Measurements from ENCODE around the gene CSTB. TPM values are rescaled to one million over a fixed set of nuclear protein-coding genes. Genes with fewer than 3 reads are reported as not detected.

CSTB gene
- total RNA-seq, 4 donors from 2014 or later = 17.5 to 39.9 (median 27.9) TPM

DNA sequence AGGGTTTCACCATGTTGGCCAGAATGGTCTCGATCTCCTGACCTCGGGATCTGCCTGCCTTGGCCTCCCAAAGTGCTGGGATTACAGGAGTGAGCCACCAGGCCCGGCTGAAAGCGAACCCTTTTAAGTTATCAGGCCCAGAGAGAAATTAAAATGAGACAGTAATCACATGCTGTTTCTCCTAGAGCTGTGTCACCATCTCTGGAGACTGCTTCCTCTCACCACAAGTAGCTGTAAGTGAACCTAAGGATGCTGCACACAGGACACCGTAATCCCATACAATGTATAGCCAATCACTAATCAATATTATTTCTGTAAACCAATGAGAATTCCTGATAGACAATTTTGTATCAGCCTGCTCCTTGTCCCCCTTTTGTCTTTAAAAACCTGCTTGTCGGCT, 5.7 kb upstream of the CSTB start:
- H3K27ac ChIP-seq = peak overlapping the region; percentile 75
- DNase-seq (ENCODE audit: low spot score in 2 of 2) = no peak
- H3K4me3 ChIP-seq = no peak overlapping the region
- H3K9me3 ChIP-seq = no peaks in the 10 kb centered on the region
- H3K4me1 ChIP-seq = peaks cover 39% of the 10 kb centered on the region
- no peaks in the 10 kb centered on the region for H3K36me3 ChIP-seq
- H3K27me3 ChIP-seq = no peaks in the 10 kb centered on the region
- no peak for TF ChIP-seq POLR2A (IDR thresholded peaks at IDR 0.05)
- TF ChIP-seq CTCF (IDR thresholded peaks at IDR 0.05) = no peak
- TF ChIP-seq EP300 (IDR thresholded peaks at IDR 0.05) = no peak
- no peak for TF ChIP-seq POLR2AphosphoS5 (IDR thresholded peaks at IDR 0.05)
- WGBS = 97% methylated on average over 6 of the region's 6 CpGs

- Histone ChIP-seq H3K4me3 (no peak overlapping the region), H3K36me3 (no peaks in the 10 kb centered on the region), H3K27ac (no peak overlapping the region), H3K4me1 (peaks cover 48% of the 10 kb centered on the region), H3K27me3 (no peaks in the 10 kb centered on the region), H3K9me3 (no peaks in the 10 kb centered on the region)
- 84% methylated on average over 5 of the region's 5 CpGs for WGBS
- no peak for DNase-seq (ENCODE audit: low spot score in 2 of 2)
- TF ChIP-seq CTCF (IDR thresholded peaks at IDR 0.05) (no peak), POLR2AphosphoS5 (IDR thresholded peaks at IDR 0.05) (no peak), POLR2A (IDR thresholded peaks at IDR 0.05) (no peak), EP300 (IDR thresholded peaks at IDR 0.05) (no peak)
Observed at GRCh38 chr21:43779660-43780059, 3.6 kb upstream of the CSTB start.

GRCh38 chr21:43778469-43779335, 2.6 kb upstream of the CSTB start:
- H3K36me3 ChIP-seq = peaks cover 8% of the 10 kb centered on the region
- DNase-seq (ENCODE audit: low spot score in 2 of 2) = no peak
- peak overlapping the region; percentile 30 for H3K27ac ChIP-seq
- 50% methylated on average over 20 of the region's 20 CpGs for WGBS
- H3K27me3 ChIP-seq = no peaks in the 10 kb centered on the region
- TF ChIP-seq CTCF (IDR thresholded peaks at IDR 0.05) = no peak
- no peak for TF ChIP-seq POLR2A (IDR thresholded peaks at IDR 0.05)
- no peak for TF ChIP-seq POLR2AphosphoS5 (IDR thresholded peaks at IDR 0.05)
- TF ChIP-seq EP300 (IDR thresholded peaks at IDR 0.05) = no peak
- H3K4me3 ChIP-seq = no peak overlapping the region
- H3K9me3 ChIP-seq = no peaks in the 10 kb centered on the region
- H3K4me1 ChIP-seq = peaks cover 48% of the 10 kb centered on the region

DNA sequence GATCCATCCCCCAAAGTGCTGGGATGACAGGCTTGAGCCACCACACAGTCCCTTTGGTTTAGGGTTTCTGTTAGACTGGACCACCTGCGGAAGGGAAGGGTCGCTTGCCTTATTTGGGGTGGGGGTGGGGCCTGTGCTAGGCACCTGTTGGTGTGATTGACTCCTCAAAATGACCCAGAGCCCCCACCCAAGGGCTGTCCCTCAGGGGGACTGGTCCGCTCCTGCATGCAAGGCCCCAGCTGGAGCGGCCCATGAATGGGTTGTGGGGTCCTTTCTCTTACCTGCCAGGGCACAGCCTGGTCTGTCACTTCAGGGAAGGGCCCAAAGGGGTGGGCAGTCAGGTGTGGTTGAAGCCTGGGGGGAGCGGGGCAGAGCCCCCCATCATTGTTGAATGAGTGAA, 1.8 kb upstream of the CSTB start:
- TF ChIP-seq POLR2A (IDR thresholded peaks at IDR 0.05) (no peak), CTCF (IDR thresholded peaks at IDR 0.05) (no peak), POLR2AphosphoS5 (IDR thresholded peaks at IDR 0.05) (no peak), EP300 (IDR thresholded peaks at IDR 0.05) (no peak)
- WGBS = 93% methylated on average over 3 of the region's 5 CpGs
- no peaks in the 10 kb centered on the region for H3K27me3 ChIP-seq
- peaks cover 15% of the 10 kb centered on the region for H3K36me3 ChIP-seq
- no peak for DNase-seq (ENCODE audit: low spot score in 2 of 2)
- peak overlapping the region; percentile 15 for H3K27ac ChIP-seq
- no peak overlapping the region for H3K4me3 ChIP-seq
- no peaks in the 10 kb centered on the region for H3K9me3 ChIP-seq
- H3K4me1 ChIP-seq = peaks cover 41% of the 10 kb centered on the region

DNA sequence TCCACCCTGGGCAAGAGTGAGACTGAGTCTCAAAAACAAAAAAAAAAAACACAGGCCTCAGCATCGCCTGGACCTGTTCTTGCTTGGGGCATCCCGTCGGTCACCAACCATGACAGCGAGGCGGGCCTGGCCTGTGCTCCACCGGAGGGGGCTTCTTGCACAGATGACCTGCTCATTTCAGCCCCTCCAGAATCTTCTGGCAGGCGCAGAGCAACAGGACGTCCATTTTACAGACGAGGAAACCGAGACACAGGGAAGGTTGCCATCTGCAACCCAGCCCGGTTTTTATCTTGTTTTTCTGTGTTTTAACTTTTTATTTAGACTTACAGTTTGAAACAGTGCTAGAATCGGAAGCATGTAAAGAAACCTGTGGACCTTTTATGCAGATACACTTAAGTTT, 918 bp downstream of the CSTB start:
- Histone ChIP-seq H3K27ac (peak overlapping the region; percentile 99), H3K4me3 (peak overlapping the region; percentile 91), H3K9me3 (no peaks in the 10 kb centered on the region), H3K36me3 (peaks cover 20% of the 10 kb centered on the region), H3K4me1 (peaks cover 21% of the 10 kb centered on the region), H3K27me3 (no peaks in the 10 kb centered on the region)
- DNase-seq (ENCODE audit: low spot score in 2 of 2) = no peak
- TF ChIP-seq POLR2AphosphoS5 (IDR thresholded peaks at IDR 0.05) (no peak), EP300 (IDR thresholded peaks at IDR 0.05) (no peak), CTCF (IDR thresholded peaks at IDR 0.05) (no peak)
- 64% methylated on average over 12 of the region's 12 CpGs for WGBS
